ENCODE results near the gene HTR7.
A peak's percentile ranks its signal among the peaks of the same experiment; 100 is the strongest.
"Not testable (repeated sequence)": the region's sequence is repeated elsewhere in the genome, so short reads cannot be mapped to it uniquely, and the experiment has no call there.

Gene HTR7

GRCh38 chr10:90858461-90858968, 676 bp upstream of the HTR7 start:
- no peak for DNase-seq

GRCh38 chr10:90856964-90857634, 740 bp downstream of the HTR7 start:
- no peak for DNase-seq

GRCh38 chr10:90856261-90856660, 1.6 kb downstream of the HTR7 start:
- DNase-seq = no peak

GRCh38 chr10:90855126-90855525, 2.7 kb downstream of the HTR7 start:
- DNase-seq = no peak

- DNase-seq = peak; percentile 45
Measured at GRCh38 chr10:90849956-90850749, 7.7 kb downstream of the HTR7 start.

GRCh38 chr10:90847436-90847835, 10.4 kb downstream of the HTR7 start:
- DNase-seq = no peak

GRCh38 chr10:90846746-90847145, 11.1 kb downstream of the HTR7 start:
- DNase-seq = no peak

GRCh38 chr10:90845726-90846125, 12.1 kb downstream of the HTR7 start:
- DNase-seq = no peak

- peak; percentile 17 for DNase-seq
Measured at GRCh38 chr10:90842725-90843124, 15.1 kb downstream of the HTR7 start.

- DNase-seq = no peak
Measured at GRCh38 chr10:90837486-90837885, 20.4 kb downstream of the HTR7 start.

- DNase-seq = no peak
Measured at GRCh38 chr10:90834326-90834725, 23.5 kb downstream of the HTR7 start.

- no peak for DNase-seq
Measured at GRCh38 chr10:90832111-90832510, 25.7 kb downstream of the HTR7 start.

GRCh38 chr10:90822508-90822907, 35.3 kb downstream of the HTR7 start:
- no peak for DNase-seq

GRCh38 chr10:90821864-90822263, 36.0 kb downstream of the HTR7 start:
- not testable (repeated sequence) for DNase-seq

GRCh38 chr10:90819911-90820310, 37.9 kb downstream of the HTR7 start:
- no peak for DNase-seq

GRCh38 chr10:90818736-90819135, 39.1 kb downstream of the HTR7 start:
- no peak for DNase-seq

- DNase-seq = no peak
Measured at GRCh38 chr10:90817128-90817889, 40.5 kb downstream of the HTR7 start.

- DNase-seq = no peak
Measured at GRCh38 chr10:90816466-90816865, 41.4 kb downstream of the HTR7 start.

GRCh38 chr10:90813594-90814365, 44.1 kb downstream of the HTR7 start:
- DNase-seq = no peak

- not testable (repeated sequence) for DNase-seq
Measured at GRCh38 chr10:90807106-90807505, 50.7 kb downstream of the HTR7 start.

- no peak for DNase-seq
Measured at GRCh38 chr10:90806677-90807076, 51.2 kb downstream of the HTR7 start.

GRCh38 chr10:90805206-90805605, 52.6 kb downstream of the HTR7 start:
- DNase-seq = no peak

Data from fibroblast of skin of scalp (primary cell).